Stimulated activated CD8-positive, alpha-beta memory T cell treated with anti-CD3 and anti-CD28 coated beads, Interleukin-12 subunit alpha, Interleukin-12 subunit beta, amount 100 ng/mL, for 1 hour (primary cell): ENCODE results near the gene SLC49A3.
"Not testable (repeated sequence)": the region's sequence is repeated elsewhere in the genome, so short reads cannot be mapped to it uniquely, and the experiment has no call there.

Source experiments
- DNase-seq: peaks from one replicate; pipeline ENCODE4 v3.0.0-alpha.2; 2020; ENCODE audit warnings: low read depth

Gene SLC49A3

DNA sequence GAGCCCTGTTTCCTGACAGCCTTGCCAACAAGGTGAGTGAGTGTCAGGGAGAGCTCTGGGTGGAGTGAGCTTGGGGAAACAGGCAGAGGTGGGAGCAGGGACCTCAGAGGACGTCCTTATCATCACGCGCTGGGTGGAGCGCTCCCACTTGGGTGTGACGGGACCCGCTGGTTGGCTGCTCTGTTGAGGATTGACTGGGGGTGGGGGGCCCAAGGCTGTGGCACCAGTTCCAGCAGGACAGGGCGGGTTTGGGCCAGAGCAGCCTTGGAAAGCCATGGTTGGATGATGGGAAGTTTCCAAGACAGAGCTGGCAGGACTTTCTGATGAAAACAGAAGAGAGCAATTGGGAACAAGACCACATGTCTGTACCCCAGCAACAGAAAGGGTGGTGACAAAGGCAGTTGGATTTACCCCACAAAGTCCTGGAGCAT is 13.7 kb upstream of the SLC49A3 start:
- DNase-seq: no peak

DNA sequence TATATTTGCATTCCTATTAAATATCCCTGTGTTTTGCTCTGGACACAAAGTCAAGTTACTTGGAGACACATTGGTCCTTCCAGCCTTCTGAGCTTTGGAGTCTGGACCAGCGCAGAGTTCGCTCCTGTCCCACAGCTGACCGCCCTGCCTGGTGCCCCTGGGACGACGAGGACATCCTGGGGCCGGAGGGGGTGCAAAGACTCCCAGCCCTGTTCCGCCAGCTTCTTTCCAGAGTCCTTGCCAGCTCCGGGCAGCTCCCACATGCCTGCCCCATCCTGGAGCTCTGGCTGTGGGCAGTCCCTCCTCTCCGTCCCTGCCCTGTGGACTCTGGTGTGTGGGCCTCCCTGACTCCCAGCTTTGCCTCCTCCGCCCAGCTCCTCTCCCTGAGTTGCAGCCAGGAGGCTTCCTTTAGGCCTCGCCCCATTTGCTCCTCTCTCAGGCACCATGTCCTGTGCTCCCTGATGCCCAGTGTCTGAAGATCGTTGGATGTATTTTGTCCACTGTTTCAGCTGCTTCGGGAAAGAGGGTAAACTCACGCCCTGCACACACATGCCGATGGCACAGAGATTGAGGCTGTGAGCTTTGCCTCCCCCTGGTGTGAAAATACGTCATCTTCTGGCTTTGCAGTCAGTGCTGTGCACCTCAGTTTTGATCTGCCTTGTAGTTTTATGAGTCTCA is 11.8 kb upstream of the SLC49A3 start:
- DNase-seq: no peak

GRCh38 chr4:699816-700580 is 11.0 kb upstream of the SLC49A3 start:
- DNase-seq: no peak

- DNase-seq: not testable (repeated sequence)
Observed at GRCh38 chr4:694341-694940, 5.5 kb upstream of the SLC49A3 start.

GRCh38 chr4:692771-693554 is 4.0 kb upstream of the SLC49A3 start:
- DNase-seq: no peak

- no peak for DNase-seq
Observed at GRCh38 chr4:689723-690122, 772 bp upstream of the SLC49A3 start.

- no peak for DNase-seq
Observed at GRCh38 chr4:687971-688853, 739 bp downstream of the SLC49A3 start.

DNA sequence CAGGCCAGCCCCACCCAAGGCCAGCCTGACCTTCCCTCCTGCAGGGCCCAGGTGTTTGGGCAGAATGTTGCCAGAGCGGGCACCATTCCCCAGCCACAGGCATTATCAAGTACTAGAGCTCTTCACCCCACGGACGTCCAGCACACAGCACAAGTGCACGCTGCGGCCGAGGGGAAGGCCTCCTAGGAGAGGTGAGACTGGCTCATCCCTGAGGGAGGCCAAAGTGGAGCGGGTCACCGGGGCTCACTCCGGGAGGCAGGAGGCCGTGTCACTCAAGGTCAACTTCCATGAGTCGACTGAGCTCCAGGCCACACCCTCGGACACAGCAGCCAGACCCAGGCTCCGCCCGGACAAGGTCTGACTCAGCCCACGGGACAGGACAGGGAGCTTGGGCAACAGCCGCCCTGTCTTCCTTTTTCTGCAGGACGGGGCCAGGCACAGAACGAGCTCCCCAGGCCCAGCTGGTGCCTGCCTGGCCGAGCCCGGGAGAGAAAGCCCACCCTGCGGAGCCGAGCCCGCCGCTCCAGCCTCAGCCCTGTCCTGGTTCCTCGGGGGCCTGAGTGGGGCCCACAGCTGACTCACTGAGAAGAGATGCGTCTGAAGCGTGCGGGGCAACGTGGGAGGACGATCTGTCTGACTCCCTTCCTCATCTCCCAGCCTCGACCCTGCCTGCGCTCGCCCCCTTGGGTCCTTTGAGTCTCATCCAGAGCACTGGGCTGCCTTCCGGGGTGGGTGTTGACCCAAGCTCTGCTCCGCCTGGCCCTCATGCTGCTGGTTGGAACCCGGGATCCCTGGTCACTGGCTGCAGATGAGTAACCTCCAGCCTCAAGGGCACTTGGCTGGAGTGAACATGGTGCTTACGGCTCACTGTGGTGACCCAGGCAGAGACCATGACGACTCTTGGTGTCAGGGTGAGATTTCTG is 1.6 kb downstream of the SLC49A3 start:
- no peak for DNase-seq

- DNase-seq: no peak
Observed at GRCh38 chr4:686413-687040, 2.4 kb downstream of the SLC49A3 start.

- no peak for DNase-seq
Observed at GRCh38 chr4:685679-686412, 3.1 kb downstream of the SLC49A3 start.

- DNase-seq: no peak
Observed at GRCh38 chr4:684623-685327, 4.2 kb downstream of the SLC49A3 start.

DNA sequence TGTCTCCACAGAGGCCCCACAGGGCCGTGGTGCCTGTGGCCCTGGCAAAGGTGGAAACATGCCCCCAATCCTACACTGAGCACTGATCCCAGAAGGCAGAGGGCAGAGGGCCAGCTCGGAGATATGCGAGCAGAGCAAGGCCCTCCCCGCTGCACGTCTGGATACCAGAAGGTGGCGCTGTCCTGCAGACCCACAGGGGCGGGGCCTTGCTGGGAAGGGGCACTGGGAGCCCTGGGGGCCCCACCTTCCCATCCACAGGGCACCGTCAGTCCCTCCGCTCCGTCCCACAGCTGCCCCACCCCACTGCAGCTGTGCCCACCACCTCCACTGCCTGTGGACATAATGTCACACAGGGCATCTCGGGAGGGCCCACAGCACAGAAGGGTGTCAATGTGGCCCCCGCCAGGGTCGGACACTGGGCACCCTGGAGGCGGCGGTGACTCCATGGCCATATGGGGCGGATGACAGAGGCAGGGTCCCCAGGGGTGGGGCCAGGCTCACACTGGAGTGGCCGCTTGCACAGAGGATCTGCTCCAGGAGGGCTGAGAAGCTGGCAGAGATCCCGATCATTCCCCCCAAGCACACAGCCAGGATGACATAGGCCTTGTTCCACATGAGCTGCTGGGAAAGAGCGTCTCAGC is 4.8 kb downstream of the SLC49A3 start:
- DNase-seq: no peak

DNA sequence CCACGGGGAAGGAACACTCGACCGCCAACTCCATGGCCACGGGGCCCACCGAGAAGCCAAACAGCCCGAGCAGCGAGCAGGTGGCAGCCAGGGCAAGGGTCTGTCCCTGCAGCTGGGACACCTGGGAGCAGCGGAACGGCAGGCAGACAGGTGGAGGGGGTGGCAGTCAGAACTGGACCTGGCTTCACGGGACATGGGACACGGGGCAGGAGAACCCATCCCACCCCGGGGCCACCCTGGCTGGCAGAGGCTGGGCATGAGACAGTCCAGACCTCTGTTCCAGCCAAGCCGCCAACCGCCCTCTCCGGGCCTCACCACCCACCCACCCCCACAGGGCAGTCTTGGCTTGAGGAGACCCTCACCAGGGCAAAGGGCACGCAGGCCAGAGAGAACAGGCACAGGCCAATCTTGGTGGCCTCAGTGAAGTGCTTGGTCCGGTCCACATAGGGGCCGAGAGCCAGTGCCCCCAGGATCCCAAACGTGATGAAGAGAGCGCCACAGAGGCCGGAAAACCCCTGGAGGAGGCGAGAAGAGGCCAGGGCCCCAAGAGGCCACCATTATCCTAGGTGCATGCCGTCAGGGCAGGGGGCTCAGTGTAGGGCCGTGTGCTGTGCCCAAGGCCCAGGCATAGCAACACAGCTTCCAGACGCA is 5.6 kb downstream of the SLC49A3 start:
- DNase-seq: no peak

DNA sequence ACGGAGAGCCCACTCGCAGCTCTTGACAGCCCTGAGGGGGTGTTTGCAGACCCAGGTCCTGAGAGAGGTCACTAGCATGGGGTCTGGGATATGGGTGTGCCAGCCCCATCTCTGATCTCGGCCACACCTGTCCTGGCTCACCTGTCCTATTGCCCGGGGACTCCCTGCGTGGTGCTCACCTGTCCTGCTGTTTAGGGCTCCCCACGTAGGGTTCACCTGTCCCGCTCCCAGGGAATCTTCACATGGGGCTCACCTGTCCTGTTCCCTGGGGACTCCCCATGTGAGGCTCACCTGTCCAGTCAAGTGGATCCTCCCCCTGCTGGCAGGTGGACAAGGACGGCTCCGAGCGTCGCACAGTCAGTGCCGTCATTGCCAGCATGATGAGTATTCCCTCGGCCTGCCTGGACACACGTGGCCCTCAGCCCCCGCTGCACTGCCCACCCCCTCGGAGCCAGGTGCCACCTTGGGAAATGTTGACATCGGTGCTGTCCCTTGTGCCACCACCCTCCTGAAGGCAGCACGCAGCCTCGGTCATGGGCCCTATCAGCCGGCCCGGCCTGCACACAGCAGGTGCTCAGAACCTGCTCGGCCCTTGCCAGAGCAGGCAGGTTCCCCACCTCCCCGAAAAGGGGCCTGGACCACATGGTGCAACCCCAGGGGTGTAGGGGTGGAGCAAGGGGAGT is 6.3 kb downstream of the SLC49A3 start:
- no peak for DNase-seq

DNA sequence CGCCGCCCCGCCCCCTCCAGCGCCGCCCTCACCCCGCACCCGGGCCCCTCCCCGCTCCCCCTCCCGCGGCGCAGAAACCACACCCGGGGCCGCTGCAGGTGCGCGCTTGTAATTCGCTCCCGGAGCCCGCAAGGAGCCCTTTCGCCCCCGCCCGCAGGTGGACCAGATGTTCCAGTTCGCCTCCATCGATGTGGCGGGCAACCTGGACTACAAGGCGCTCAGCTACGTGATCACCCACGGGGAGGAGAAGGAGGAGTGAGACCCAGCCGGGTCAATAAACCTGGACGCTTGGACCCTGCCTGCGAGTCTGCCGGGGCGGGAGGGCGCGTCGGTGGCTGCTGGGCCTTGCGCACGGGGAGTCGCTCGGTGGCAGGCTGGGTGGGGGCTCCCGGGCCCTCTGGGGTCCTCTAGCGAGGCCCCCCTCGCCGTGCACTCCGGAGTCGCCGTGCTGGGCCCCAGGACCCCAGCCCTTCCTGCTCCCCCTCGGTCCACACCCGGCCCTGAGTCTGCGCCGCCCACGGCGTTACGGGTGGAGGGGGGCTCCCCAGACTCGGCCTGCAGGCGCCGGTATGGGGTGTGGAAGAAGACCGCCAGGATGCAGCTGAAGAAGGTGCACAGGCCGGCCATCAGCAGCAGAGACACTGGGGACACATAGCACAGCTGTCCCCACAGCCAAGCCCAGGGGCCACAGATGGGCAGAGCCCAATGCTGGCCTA is 7.1 kb downstream of the SLC49A3 start:
- DNase-seq: no peak
